Measurements from ENCODE around the gene RAB24.

Gene RAB24

DNA sequence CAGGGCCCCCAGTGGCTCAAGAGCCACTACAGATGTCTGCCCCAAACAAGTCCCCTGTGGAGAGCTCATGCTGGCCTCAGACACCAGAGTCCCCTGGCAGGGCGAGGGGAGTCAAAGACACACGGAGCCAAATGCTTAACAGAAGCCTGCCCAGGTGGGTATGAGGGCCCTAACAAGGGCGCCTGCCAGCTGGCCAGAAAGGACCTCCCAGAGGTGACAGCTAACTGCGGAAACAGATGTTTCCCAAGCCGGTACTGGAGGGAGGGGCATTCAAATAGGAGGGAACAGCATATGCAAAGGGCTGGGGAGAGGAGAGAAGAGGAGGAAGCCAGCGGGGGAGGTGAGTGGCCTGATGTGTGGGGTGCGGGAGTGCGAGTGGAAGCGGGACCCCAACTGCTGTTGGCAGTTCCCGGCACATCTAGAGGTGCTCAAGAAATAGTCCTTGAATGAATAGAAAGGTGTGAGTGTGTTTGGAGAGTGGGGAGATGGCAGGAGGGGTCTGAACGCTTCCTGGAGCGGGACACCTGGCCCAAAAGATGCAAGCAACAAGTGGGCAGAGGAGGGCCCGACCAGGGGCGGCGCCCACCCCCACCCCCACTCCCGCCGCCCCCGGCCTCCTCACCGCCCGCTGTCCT is 7.4 kb upstream of the RAB24 start:
- TF ChIP-seq, protein P1, sequence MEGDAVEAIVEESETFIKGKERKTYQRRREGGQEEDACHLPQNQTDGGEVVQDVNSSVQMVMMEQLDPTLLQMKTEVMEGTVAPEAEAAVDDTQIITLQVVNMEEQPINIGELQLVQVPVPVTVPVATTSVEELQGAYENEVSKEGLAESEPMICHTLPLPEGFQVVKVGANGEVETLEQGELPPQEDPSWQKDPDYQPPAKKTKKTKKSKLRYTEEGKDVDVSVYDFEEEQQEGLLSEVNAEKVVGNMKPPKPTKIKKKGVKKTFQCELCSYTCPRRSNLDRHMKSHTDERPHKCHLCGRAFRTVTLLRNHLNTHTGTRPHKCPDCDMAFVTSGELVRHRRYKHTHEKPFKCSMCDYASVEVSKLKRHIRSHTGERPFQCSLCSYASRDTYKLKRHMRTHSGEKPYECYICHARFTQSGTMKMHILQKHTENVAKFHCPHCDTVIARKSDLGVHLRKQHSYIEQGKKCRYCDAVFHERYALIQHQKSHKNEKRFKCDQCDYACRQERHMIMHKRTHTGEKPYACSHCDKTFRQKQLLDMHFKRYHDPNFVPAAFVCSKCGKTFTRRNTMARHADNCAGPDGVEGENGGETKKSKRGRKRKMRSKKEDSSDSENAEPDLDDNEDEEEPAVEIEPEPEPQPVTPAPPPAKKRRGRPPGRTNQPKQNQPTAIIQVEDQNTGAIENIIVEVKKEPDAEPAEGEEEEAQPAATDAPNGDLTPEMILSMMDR (IDR thresholded peaks at IDR 0.05; ENCODE audit: control insufficient read depth, insufficient read depth, low read depth, low read length, missing control alignments), result no peak
- DNase-seq (ENCODE audit: low read depth), result no peak
- peak overlapping the region; percentile 63 for H3K4me3 ChIP-seq (ENCODE audit: control insufficient read depth, low read depth, low read length)

DNA sequence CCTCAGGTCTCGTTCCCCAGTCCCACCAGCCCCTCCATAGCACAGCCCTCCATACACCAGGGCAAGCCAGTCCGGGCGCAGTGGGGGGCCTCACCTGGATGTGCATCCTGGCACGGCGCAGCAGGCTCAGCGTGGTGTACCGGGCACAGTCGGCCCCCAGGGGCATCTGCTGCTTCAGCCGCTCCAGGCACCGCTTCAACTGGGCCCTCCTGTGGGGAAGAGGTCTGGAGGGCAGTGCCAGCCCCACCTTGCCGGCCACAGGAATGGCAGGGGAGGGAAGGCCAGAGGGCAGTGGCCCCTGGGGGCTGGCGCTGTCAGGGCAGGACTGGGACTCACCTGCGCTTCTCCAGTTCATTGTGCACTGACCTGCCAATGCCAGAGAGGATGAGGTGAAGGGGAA is 6.8 kb upstream of the RAB24 start:
- H3K4me3 ChIP-seq (ENCODE audit: control insufficient read depth, low read depth, low read length), result peak overlapping the region; percentile 63
- TF ChIP-seq, protein P1 (IDR thresholded peaks at IDR 0.05; ENCODE audit: control insufficient read depth, insufficient read depth, low read depth, low read length, missing control alignments), result no peak
- DNase-seq (ENCODE audit: low read depth), result no peak

DNA sequence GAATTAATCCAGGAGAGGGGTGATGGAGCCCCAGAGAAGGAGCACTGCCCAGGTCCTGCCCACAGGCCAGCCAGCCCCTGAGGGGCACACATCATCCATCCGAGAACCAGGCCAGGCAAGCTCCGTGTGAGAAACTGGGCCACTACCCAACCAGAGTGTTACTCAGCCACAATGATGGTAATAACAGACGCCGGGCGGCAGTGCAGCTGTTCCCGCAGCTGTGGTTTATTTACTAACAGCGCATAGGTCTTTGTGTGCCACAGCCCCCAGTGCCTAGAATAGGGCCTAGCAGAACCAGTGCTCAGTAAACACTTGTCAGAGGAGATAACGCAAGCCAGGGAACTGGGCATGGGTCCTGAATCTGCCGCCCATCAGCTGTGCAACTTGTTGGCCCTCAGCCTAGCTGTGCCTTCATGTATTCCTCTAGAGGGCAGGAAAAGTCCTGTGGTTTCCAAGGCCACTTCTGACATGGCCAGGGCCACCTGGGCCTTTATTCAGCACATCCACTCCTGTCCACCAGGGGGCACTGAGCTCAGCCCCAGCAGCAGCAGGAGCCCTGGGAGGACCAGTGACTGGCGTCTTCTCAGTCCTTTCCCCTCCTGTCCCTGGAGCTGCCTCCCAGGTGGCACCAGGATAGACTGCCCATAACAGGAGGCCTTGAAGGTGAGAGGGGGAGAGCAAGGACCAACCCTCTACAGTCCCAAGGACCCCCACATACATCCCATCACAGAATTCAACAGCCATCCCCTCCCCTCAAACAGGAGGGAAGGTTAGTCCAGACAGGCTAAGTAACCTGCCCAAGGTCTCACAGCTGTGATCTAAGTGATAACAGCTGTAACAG is 6.1 kb upstream of the RAB24 start:
- DNase-seq (ENCODE audit: low read depth), result no peak
- no peak overlapping the region for H3K4me3 ChIP-seq (ENCODE audit: control insufficient read depth, low read depth, low read length)
- TF ChIP-seq, protein P1 (IDR thresholded peaks at IDR 0.05; ENCODE audit: control insufficient read depth, insufficient read depth, low read depth, low read length, missing control alignments), result peak; percentile 88

DNA sequence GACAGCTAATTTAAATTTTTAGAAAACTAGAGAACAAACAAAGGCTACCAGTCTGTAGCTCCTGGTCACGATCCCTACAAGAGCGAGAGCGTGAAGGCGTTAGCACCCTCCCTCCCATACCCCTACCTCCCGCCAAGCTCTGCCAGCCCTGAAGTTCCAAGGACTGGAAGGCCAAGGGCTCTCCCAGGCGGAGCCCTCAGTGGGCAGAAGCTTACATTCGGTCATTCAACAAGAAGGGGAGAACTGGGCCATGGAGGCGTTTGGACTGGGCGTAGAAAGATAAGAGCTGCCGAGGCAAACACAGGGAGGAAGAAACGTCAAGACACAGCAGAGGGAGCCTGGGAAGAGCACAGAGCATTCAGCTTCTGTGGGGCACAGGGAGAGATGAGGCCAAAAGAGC is 5.2 kb upstream of the RAB24 start:
- TF ChIP-seq, protein P1 (IDR thresholded peaks at IDR 0.05; ENCODE audit: control insufficient read depth, insufficient read depth, low read depth, low read length, missing control alignments), result no peak
- no peak for DNase-seq (ENCODE audit: low read depth)
- no peak overlapping the region for H3K4me3 ChIP-seq (ENCODE audit: control insufficient read depth, low read depth, low read length)

DNA sequence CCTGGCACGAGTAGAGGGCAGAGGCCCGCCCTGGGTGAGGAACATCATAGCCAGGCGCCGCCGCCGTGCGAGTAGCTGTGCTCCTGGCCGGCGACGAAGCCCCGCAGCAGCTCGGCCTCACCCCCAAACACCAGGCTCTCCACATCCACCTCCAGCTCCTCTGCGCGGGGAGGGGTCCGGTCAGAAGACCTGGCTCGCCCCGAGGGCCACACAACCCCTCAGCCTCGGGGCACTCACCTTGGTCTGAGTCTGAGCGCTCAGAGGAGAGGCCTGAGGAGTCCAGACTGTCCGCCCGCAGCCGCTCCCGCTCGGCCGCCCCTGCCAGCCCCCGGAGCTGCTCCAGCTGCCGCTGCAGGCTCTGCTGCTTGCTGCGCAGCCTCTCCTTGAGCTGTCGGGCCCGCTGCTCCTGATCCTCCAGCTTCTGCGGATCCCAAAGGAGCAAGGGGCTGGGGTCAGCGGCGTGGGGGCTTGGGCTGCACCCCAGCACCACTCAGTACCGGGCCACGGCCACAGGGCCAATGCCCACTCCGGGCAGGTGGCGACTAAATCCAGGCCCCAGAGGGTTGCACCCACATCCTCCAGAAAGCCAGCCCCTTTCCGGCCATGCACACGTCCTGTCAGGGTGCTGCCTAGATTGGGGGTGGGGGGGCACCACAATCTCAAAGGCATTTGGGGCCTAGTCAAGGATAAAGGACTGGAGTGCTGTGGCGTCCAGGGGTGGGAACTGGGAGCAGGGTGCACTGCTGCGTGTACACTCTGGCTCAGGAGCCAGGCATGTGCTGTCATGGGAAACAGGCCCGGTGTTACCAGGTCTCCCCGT is 4.2 kb upstream of the RAB24 start:
- TF ChIP-seq, protein P1 (IDR thresholded peaks at IDR 0.05; ENCODE audit: control insufficient read depth, insufficient read depth, low read depth, low read length, missing control alignments), result no peak
- no peak for DNase-seq (ENCODE audit: low read depth)
- H3K4me3 ChIP-seq (ENCODE audit: control insufficient read depth, low read depth, low read length), result no peak overlapping the region
